HG03439 (cell line): ENCODE data around the gene PRPSAP1.

Experiments used
- ATAC-seq: cut with Tn5 transposase; IDR thresholded peaks from one replicate; pipeline ENCODE4 v1.9.1; 2021; ENCODE audit warnings: mild to moderate bottlenecking, moderate library complexity; ENCODE audit not compliant: unreplicated experiment

Gene PRPSAP1

GRCh38 chr17:76353599-76354316, at the start of gene PRPSAP1:
TSS of gene PRPSAP1 (minus strand) at chr17:76353916. CDS start at chr17:76353703, 213 bp downstream.
- peak; percentile 86 for ATAC-seq

GRCh38 chr17:76402711-76403110, 49.0 kb upstream of the PRPSAP1 start:
- no peak for ATAC-seq

- no peak for ATAC-seq
Observed at GRCh38 chr17:76399175-76400172, 45.8 kb upstream of the PRPSAP1 start.

GRCh38 chr17:76398523-76399174, 44.9 kb upstream of the PRPSAP1 start:
- no peak for ATAC-seq

- no peak for ATAC-seq
Observed at GRCh38 chr17:76397687-76398522, 44.2 kb upstream of the PRPSAP1 start.

- no peak for ATAC-seq
Observed at GRCh38 chr17:76397184-76397583, 43.5 kb upstream of the PRPSAP1 start.

- ATAC-seq: no peak
Observed at GRCh38 chr17:76395980-76396379, 42.3 kb upstream of the PRPSAP1 start.

GRCh38 chr17:76394166-76394565, 40.5 kb upstream of the PRPSAP1 start:
- no peak for ATAC-seq

- ATAC-seq: no peak
Observed at GRCh38 chr17:76391200-76391715, 37.5 kb upstream of the PRPSAP1 start.

- ATAC-seq: no peak
Observed at GRCh38 chr17:76390003-76390421, 36.3 kb upstream of the PRPSAP1 start.

- no peak for ATAC-seq
Observed at GRCh38 chr17:76388966-76389888, 35.5 kb upstream of the PRPSAP1 start.

- no peak for ATAC-seq
Observed at GRCh38 chr17:76386966-76387765, 33.5 kb upstream of the PRPSAP1 start.

GRCh38 chr17:76385892-76386786, 32.4 kb upstream of the PRPSAP1 start:
- ATAC-seq: no peak

- no peak for ATAC-seq
Observed at GRCh38 chr17:76384987-76385891, 31.5 kb upstream of the PRPSAP1 start.

- ATAC-seq: peak; percentile 41
Observed at GRCh38 chr17:76384222-76384986, 30.7 kb upstream of the PRPSAP1 start, which contains the start of gene SPHK1. TSS of gene SPHK1 (plus strand) at chr17:76384609. CDS start at chr17:76385645, 1,036 bp downstream.
